ENCODE results near the gene EFNA1. TPM values are rescaled to one million over a fixed set of nuclear protein-coding genes. Genes with fewer than 3 reads are reported as not detected.

Gene EFNA1
- total and polyA plus RNA-seq, 2 experiments from 2014 or later: 3.2 to 5.1 TPM

DNA sequence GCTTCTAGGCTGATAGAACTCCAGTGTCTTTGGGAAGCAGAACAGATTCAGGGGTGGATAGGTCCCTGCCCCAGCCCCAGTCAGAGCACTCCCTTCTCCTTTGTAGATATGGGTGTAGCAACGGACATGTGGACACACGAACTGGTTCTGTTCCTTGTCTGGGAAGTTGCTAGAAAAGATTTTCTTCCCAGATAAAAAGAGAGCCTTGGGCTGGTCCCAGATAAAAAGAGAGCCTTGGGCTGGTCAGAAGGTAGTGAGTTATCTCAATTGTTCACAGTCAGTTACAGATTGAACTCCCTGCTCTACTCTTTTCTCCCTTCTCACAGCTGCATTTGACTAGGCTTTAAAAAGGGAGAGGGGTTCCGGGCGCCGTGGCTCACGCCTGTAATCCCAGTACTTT lies 7.4 kb upstream of the EFNA1 start:
- Histone ChIP-seq H3K27ac (ENCODE audit: low read depth) (no peak overlapping the region), H3K79me2 (replicated peaks; ENCODE audit: insufficient read depth) (no peaks in the 10 kb centered on the region), H3K9me2 (ENCODE audit: insufficient read depth) (no peaks in the 10 kb centered on the region), H3K4me3 (no peak overlapping the region), H2AFZ (0 out of 2 replicates have a peak overlapping the region, but pooled peaks have one; percentile 28), H4K20me1 (replicated peaks; ENCODE audit: insufficient read depth) (no peaks in the 10 kb centered on the region), H3K27me3 (ENCODE audit: insufficient read depth) (peaks cover 35% of the 10 kb centered on the region), H3K36me3 (ENCODE audit: insufficient read depth) (no peaks in the 10 kb centered on the region), H3K4me1 (ENCODE audit: insufficient read depth) (peaks cover 16% of the 10 kb centered on the region), H3F3A (replicated peaks; ENCODE audit: low read depth) (no peaks in the 10 kb centered on the region; the same call in none of the 2 replicates), H3K4me2 (no peak overlapping the region)
- H3K27ac Mint-ChIP-seq: no peak overlapping the region
- TF ChIP-seq JUNB (IDR thresholded peaks at IDR 0.05; ENCODE audit: unreplicated experiment) (no peak), EZH2 (IDR thresholded peaks at IDR 0.05; ENCODE audit: low read depth, unreplicated experiment) (no peak), ZNF331 (CRISPR knock-in tag; IDR thresholded peaks at IDR 0.05; ENCODE audit: low read depth) (no peak), CREB1 (CRISPR knock-in tag; IDR thresholded peaks at IDR 0.05; ENCODE audit: low read depth) (no peak), NANOG (IDR thresholded peaks at IDR 0.05; ENCODE audit: borderline replicate concordance) (no peak), POLR2AphosphoS5 (IDR thresholded peaks at IDR 0.05; ENCODE audit: low read depth) (no peak), EZH2phosphoT487 (IDR thresholded peaks at IDR 0.05; ENCODE audit: unreplicated experiment) (no peak), STAT1 (IDR thresholded peaks at IDR 0.05; ENCODE audit: unreplicated experiment) (no peak), ZNF114 (CRISPR knock-in tag; IDR thresholded peaks at IDR 0.05) (no peak)
- TF ChIP-seq, protein P1, sequence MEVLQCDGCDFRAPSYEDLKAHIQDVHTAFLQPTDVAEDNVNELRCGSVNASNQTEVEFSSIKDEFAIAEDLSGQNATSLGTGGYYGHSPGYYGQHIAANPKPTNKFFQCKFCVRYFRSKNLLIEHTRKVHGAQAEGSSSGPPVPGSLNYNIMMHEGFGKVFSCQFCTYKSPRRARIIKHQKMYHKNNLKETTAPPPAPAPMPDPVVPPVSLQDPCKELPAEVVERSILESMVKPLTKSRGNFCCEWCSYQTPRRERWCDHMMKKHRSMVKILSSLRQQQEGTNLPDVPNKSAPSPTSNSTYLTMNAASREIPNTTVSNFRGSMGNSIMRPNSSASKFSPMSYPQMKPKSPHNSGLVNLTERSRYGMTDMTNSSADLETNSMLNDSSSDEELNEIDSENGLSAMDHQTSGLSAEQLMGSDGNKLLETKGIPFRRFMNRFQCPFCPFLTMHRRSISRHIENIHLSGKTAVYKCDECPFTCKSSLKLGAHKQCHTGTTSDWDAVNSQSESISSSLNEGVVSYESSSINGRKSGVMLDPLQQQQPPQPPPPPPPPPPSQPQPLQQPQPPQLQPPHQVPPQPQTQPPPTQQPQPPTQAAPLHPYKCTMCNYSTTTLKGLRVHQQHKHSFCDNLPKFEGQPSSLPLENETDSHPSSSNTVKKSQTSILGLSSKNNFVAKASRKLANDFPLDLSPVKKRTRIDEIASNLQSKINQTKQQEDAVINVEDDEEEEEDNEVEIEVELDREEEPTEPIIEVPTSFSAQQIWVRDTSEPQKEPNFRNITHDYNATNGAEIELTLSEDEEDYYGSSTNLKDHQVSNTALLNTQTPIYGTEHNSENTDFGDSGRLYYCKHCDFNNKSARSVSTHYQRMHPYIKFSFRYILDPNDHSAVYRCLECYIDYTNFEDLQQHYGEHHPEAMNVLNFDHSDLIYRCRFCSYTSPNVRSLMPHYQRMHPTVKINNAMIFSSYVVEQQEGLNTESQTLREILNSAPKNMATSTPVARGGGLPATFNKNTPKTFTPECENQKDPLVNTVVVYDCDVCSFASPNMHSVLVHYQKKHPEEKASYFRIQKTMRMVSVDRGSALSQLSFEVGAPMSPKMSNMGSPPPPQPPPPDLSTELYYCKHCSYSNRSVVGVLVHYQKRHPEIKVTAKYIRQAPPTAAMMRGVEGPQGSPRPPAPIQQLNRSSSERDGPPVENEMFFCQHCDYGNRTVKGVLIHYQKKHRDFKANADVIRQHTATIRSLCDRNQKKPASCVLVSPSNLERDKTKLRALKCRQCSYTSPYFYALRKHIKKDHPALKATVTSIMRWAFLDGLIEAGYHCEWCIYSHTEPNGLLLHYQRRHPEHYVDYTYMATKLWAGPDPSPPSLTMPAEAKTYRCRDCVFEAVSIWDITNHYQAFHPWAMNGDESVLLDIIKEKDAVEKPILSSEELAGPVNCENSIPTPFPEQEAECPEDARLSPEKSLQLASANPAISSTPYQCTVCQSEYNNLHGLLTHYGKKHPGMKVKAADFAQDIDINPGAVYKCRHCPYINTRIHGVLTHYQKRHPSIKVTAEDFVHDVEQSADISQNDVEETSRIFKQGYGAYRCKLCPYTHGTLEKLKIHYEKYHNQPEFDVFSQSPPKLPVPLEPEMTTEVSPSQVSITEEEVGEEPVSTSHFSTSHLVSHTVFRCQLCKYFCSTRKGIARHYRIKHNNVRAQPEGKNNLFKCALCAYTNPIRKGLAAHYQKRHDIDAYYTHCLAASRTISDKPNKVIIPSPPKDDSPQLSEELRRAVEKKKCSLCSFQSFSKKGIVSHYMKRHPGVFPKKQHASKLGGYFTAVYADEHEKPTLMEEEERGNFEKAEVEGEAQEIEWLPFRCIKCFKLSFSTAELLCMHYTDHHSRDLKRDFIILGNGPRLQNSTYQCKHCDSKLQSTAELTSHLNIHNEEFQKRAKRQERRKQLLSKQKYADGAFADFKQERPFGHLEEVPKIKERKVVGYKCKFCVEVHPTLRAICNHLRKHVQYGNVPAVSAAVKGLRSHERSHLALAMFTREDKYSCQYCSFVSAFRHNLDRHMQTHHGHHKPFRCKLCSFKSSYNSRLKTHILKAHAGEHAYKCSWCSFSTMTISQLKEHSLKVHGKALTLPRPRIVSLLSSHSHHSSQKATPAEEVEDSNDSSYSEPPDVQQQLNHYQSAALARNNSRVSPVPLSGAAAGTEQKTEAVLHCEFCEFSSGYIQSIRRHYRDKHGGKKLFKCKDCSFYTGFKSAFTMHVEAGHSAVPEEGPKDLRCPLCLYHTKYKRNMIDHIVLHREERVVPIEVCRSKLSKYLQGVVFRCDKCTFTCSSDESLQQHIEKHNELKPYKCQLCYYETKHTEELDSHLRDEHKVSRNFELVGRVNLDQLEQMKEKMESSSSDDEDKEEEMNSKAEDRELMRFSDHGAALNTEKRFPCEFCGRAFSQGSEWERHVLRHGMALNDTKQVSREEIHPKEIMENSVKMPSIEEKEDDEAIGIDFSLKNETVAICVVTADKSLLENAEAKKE (CRISPR knock-in tag; IDR thresholded peaks at IDR 0.05): no peak
- TF ChIP-seq, protein P2, sequence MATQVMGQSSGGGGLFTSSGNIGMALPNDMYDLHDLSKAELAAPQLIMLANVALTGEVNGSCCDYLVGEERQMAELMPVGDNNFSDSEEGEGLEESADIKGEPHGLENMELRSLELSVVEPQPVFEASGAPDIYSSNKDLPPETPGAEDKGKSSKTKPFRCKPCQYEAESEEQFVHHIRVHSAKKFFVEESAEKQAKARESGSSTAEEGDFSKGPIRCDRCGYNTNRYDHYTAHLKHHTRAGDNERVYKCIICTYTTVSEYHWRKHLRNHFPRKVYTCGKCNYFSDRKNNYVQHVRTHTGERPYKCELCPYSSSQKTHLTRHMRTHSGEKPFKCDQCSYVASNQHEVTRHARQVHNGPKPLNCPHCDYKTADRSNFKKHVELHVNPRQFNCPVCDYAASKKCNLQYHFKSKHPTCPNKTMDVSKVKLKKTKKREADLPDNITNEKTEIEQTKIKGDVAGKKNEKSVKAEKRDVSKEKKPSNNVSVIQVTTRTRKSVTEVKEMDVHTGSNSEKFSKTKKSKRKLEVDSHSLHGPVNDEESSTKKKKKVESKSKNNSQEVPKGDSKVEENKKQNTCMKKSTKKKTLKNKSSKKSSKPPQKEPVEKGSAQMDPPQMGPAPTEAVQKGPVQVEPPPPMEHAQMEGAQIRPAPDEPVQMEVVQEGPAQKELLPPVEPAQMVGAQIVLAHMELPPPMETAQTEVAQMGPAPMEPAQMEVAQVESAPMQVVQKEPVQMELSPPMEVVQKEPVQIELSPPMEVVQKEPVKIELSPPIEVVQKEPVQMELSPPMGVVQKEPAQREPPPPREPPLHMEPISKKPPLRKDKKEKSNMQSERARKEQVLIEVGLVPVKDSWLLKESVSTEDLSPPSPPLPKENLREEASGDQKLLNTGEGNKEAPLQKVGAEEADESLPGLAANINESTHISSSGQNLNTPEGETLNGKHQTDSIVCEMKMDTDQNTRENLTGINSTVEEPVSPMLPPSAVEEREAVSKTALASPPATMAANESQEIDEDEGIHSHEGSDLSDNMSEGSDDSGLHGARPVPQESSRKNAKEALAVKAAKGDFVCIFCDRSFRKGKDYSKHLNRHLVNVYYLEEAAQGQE (IDR thresholded peaks at IDR 0.05; ENCODE audit: unreplicated experiment): no peak
- TF ChIP-seq, protein P3, sequence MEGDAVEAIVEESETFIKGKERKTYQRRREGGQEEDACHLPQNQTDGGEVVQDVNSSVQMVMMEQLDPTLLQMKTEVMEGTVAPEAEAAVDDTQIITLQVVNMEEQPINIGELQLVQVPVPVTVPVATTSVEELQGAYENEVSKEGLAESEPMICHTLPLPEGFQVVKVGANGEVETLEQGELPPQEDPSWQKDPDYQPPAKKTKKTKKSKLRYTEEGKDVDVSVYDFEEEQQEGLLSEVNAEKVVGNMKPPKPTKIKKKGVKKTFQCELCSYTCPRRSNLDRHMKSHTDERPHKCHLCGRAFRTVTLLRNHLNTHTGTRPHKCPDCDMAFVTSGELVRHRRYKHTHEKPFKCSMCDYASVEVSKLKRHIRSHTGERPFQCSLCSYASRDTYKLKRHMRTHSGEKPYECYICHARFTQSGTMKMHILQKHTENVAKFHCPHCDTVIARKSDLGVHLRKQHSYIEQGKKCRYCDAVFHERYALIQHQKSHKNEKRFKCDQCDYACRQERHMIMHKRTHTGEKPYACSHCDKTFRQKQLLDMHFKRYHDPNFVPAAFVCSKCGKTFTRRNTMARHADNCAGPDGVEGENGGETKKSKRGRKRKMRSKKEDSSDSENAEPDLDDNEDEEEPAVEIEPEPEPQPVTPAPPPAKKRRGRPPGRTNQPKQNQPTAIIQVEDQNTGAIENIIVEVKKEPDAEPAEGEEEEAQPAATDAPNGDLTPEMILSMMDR (conservative IDR thresholded peaks at IDR 0.05; ENCODE audit: low read depth in 2 of 2): no peak
- TF ChIP-seq, protein P4, sequence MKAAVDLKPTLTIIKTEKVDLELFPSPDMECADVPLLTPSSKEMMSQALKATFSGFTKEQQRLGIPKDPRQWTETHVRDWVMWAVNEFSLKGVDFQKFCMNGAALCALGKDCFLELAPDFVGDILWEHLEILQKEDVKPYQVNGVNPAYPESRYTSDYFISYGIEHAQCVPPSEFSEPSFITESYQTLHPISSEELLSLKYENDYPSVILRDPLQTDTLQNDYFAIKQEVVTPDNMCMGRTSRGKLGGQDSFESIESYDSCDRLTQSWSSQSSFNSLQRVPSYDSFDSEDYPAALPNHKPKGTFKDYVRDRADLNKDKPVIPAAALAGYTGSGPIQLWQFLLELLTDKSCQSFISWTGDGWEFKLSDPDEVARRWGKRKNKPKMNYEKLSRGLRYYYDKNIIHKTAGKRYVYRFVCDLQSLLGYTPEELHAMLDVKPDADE (IDR thresholded peaks at IDR 0.05): no peak
- H3K4me3 Mint-ChIP-seq: no peak overlapping the region
- H3K9me3 Mint-ChIP-seq: no peaks in the 10 kb centered on the region
- H3K27me3 Mint-ChIP-seq (ENCODE audit: insufficient read depth, low read depth, poor library complexity): peaks cover 37% of the 10 kb centered on the region
- DNase-seq (ENCODE audit: low spot score): no peak
- H3K4me1 Mint-ChIP-seq: peaks cover 13% of the 10 kb centered on the region
- no peaks in the 10 kb centered on the region for H3K36me3 Mint-ChIP-seq (ENCODE audit: low read depth)
- no peak for ATAC-seq

Data from GM23338 (cell line).